Osteoblast (primary cell): Measurements from ENCODE around the gene PAK4. TPM values are rescaled to one million over a fixed set of nuclear protein-coding genes. Genes with fewer than 3 reads are reported as not detected.
A peak's percentile ranks its signal among the peaks of the same experiment; 100 is the strongest.
"Not testable (repeated sequence)": the region's sequence is repeated elsewhere in the genome, so short reads cannot be mapped to it uniquely, and the experiment has no call there.

ENCODE experiments used
- DNase-seq: peaks from one replicate; pipeline ENCODE4 v3.0.0; 2011; ENCODE audit warnings: low spot score, mixed read lengths; ENCODE audit not compliant: insufficient read length; ENCODE audit errors: missing footprints
- H2AFZ ChIP-seq: 2 replicates; pipeline ENCODE4 v1.6.0; 2011; ENCODE audit warnings: mild to moderate bottlenecking, low read length
- H3K27ac ChIP-seq: 2 replicates; pipeline ENCODE4 v1.5.1; 2011; ENCODE audit warnings: mild to moderate bottlenecking, low read depth, low read length, moderate library complexity
- H3K27me3 ChIP-seq: 2 replicates; pipeline ENCODE4 v1.6.0; 2012; ENCODE audit warnings: mild to moderate bottlenecking, control low read depth, inconsistent platforms, low read length, moderate library complexity; ENCODE audit not compliant: insufficient read depth
- H3K36me3 ChIP-seq: 2 replicates; pipeline ENCODE4 v1.5.1; 2011; ENCODE audit warnings: mild to moderate bottlenecking, low read length, control low read depth, moderate library complexity; ENCODE audit not compliant: insufficient read depth
- H3K4me1 ChIP-seq: 2 replicates; pipeline ENCODE4 v1.5.1; 2011; ENCODE audit warnings: mild to moderate bottlenecking, low read length, control low read depth, moderate library complexity; ENCODE audit not compliant: insufficient read depth
- H3K4me2 ChIP-seq: 2 replicates; pipeline ENCODE4 v1.6.0; 2011; ENCODE audit warnings: mild to moderate bottlenecking, low read length; ENCODE audit not compliant: insufficient read depth
- H3K4me3 ChIP-seq: fragments of 200-600 bp; sonication (generic); 3 replicates; pipeline ENCODE4 v1.5.1; 2012; ENCODE audit warnings: mild to moderate bottlenecking, low read length, inconsistent platforms; ENCODE audit not compliant: insufficient read depth
- H3K79me2 ChIP-seq: 2 replicates; pipeline ENCODE4 v1.6.0; 2012; ENCODE audit warnings: mild to moderate bottlenecking, low read length, control low read depth, inconsistent platforms; ENCODE audit not compliant: insufficient read depth
- H3K9me3 ChIP-seq: 2 replicates; pipeline ENCODE4 v1.5.1; 2011; ENCODE audit warnings: low read depth, low read length, control low read depth
- H4K20me1 ChIP-seq: 2 replicates; pipeline ENCODE4 v1.6.0; 2012; ENCODE audit warnings: mild to moderate bottlenecking, low read length, control low read depth; ENCODE audit not compliant: insufficient read depth
- CTCF ChIP-seq: IDR thresholded peaks from 2 replicates; pipeline ENCODE4 v1.5.1; 2011; ENCODE audit warnings: mild to moderate bottlenecking, low read depth, low read length, moderate library complexity; ENCODE audit errors: extremely low read depth
- total RNA-seq: library from RNA; depleted of rRNA; stranded (reverse); fragments of >200 nt; gene quantifications from 2 replicates; pipeline ENCODE4 v1.2.3, GENCODE V29; 2012

The PAK4 gene
- total RNA-seq, 1 donor: 9.4 TPM

GRCh38 chr19:39141929-39142328, 16.3 kb downstream of the PAK4 start:
- Histone ChIP-seq H3K4me3 (no peak overlapping the region), H3K4me2 (no peak overlapping the region), H2AFZ (no peak overlapping the region), H3K79me2 (peaks cover 90% of the 10 kb centered on the region), H3K9me3 (no peaks in the 10 kb centered on the region), H3K36me3 (no peaks in the 10 kb centered on the region), H3K27ac (no peak overlapping the region), H4K20me1 (peaks cover 59% of the 10 kb centered on the region), H3K4me1 (no peaks in the 10 kb centered on the region), H3K27me3 (no peaks in the 10 kb centered on the region)
- DNase-seq: no peak
- no peak for TF ChIP-seq CTCF

GRCh38 chr19:39142630-39143029, 17.0 kb downstream of the PAK4 start:
- Histone ChIP-seq H3K36me3 (no peaks in the 10 kb centered on the region), H3K79me2 (peaks cover 91% of the 10 kb centered on the region), H3K4me2 (no peak overlapping the region), H3K9me3 (no peaks in the 10 kb centered on the region), H3K4me1 (no peaks in the 10 kb centered on the region), H3K27ac (no peak overlapping the region), H3K4me3 (no peak overlapping the region), H3K27me3 (no peaks in the 10 kb centered on the region), H2AFZ (no peak overlapping the region), H4K20me1 (peaks cover 58% of the 10 kb centered on the region)
- TF ChIP-seq CTCF: no peak
- no peak for DNase-seq

GRCh38 chr19:39143757-39144289, 18.2 kb downstream of the PAK4 start:
- not testable (repeated sequence) for H3K36me3 ChIP-seq, H2AFZ ChIP-seq, H3K4me3 ChIP-seq, H3K4me1 ChIP-seq, H3K4me2 ChIP-seq, DNase-seq, H3K9me3 ChIP-seq, H3K27me3 ChIP-seq, H3K27ac ChIP-seq
- H3K79me2 ChIP-seq: peaks cover 87% of the 10 kb centered on the region
- peaks cover 51% of the 10 kb centered on the region for H4K20me1 ChIP-seq

- Histone ChIP-seq H3K4me2 (no peak overlapping the region), H3K4me1 (no peaks in the 10 kb centered on the region), H4K20me1 (peaks cover 45% of the 10 kb centered on the region), H3K4me3 (no peak overlapping the region), H3K79me2 (peaks cover 86% of the 10 kb centered on the region), H2AFZ (no peak overlapping the region), H3K9me3 (no peaks in the 10 kb centered on the region), H3K36me3 (no peaks in the 10 kb centered on the region), H3K27ac (no peak overlapping the region), H3K27me3 (no peaks in the 10 kb centered on the region)
- no peak for TF ChIP-seq CTCF
- DNase-seq: peak; percentile 76
Measured at GRCh38 chr19:39144290-39145071, 18.9 kb downstream of the PAK4 start.
